ENCODE results near the gene SERPINB4. TPM values are rescaled to one million over a fixed set of nuclear protein-coding genes. Genes with fewer than 3 reads are reported as not detected.
"Not testable (repeated sequence)": the region's sequence is repeated elsewhere in the genome, so short reads cannot be mapped to it uniquely, and the experiment has no call there.

The SERPINB4 gene
- not detected for total RNA-seq

DNA sequence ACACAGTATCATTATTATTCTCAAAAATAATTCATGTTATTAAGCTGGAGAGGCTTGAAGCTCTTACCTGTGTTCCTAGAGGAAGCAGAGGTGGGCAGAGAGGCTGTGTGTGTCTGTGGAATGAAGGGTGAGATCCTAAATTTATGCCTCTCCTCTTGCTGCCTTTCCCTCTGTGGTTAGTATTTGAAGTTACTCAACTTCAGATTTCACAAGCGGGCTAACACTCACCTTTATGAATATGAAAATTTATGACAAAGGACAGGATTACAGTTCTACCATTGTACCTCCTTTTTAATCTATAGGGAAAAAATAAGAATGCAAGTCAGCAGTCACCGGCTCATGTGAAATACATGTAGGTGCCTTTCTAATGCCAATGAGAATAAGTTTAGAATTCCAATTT lies at the start of gene SERPINB4:
Gene SERPINB4, minus strand, starts transcription at position 115 of the 400 bp plus-strand sequence. CDS start 679 bp downstream, outside the sequence.
- H3K27ac ChIP-seq; H3K27me3 ChIP-seq; H3K4me3 ChIP-seq (replicated peaks in 1 of 3); intact Hi-C loops (cut with DNase I); H3K9me3 ChIP-seq; H3K36me3 ChIP-seq; DNase-seq; H3K4me1 ChIP-seq: not testable (repeated sequence)
- WGBS, 2 donors, result 89 to 94% methylated on average over 1 to 2 of the region's 2 CpGs

GRCh38 chr18:63689064-63689463 lies 45.0 kb upstream of the SERPINB4 start:
- TF ChIP-seq, protein P1, sequence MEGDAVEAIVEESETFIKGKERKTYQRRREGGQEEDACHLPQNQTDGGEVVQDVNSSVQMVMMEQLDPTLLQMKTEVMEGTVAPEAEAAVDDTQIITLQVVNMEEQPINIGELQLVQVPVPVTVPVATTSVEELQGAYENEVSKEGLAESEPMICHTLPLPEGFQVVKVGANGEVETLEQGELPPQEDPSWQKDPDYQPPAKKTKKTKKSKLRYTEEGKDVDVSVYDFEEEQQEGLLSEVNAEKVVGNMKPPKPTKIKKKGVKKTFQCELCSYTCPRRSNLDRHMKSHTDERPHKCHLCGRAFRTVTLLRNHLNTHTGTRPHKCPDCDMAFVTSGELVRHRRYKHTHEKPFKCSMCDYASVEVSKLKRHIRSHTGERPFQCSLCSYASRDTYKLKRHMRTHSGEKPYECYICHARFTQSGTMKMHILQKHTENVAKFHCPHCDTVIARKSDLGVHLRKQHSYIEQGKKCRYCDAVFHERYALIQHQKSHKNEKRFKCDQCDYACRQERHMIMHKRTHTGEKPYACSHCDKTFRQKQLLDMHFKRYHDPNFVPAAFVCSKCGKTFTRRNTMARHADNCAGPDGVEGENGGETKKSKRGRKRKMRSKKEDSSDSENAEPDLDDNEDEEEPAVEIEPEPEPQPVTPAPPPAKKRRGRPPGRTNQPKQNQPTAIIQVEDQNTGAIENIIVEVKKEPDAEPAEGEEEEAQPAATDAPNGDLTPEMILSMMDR (IDR thresholded peaks at IDR 0.05), result no peak
- no peaks in the 10 kb centered on the region for H3K36me3 ChIP-seq
- H3K27ac ChIP-seq, result no peak overlapping the region
- 62 to 68% methylated on average over 2 of the region's 2 CpGs for WGBS, 2 donors
- intact Hi-C loops (cut with DNase I), result no loop called here
- no peaks in the 10 kb centered on the region for H3K27me3 ChIP-seq
- H3K9me3 ChIP-seq, result no peaks in the 10 kb centered on the region
- H3K4me3 ChIP-seq (replicated peaks in 1 of 3), result no peak overlapping the region
- no peak for DNase-seq
- no peaks in the 10 kb centered on the region for H3K4me1 ChIP-seq

DNA sequence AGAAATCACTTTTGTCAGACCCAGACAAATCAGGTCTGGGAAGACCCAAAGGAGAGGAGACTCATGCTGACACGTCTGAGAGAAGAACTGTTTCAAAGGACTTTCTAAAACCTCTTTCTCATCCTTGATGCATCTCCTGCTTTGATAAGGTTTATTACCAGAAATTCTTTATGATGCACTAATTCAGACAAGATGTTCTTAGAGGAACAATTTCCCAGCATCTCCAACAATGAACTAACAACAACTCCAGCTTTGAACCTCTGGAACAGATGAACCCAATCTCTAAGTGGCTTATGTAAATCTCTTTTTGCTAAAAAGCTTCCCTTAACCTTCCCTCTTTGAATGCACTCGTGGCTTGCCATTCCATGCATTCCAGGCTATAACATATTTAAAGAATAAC lies 42.8 kb upstream of the SERPINB4 start:
- WGBS, 2 donors, result 62 to 63% methylated on average over 2 of the region's 2 CpGs
- Histone ChIP-seq H3K36me3 (no peaks in the 10 kb centered on the region), H3K27me3 (no peaks in the 10 kb centered on the region), H3K4me1 (no peaks in the 10 kb centered on the region), H3K4me3 (replicated peaks in 1 of 3) (no peak overlapping the region), H3K9me3 (no peaks in the 10 kb centered on the region), H3K27ac (no peak overlapping the region)
- no peak for DNase-seq
- intact Hi-C loops (cut with DNase I), result no loop called here
- no peak for TF ChIP-seq POLR2A (IDR thresholded peaks at IDR 0.05)
- TF ChIP-seq, protein P1 (IDR thresholded peaks at IDR 0.05), result no peak

- Histone ChIP-seq H3K27me3 (no peaks in the 10 kb centered on the region), H3K36me3 (no peaks in the 10 kb centered on the region), H3K27ac (no peak overlapping the region), H3K4me1 (no peaks in the 10 kb centered on the region), H3K9me3 (no peaks in the 10 kb centered on the region), H3K4me3 (replicated peaks in 1 of 3) (no peak overlapping the region)
- intact Hi-C loops (cut with DNase I), result no loop called here
- DNase-seq, result no peak
- WGBS, 2 donors, result 89 to 96% methylated on average over 3 of the region's 3 CpGs
- TF ChIP-seq POLR2A (IDR thresholded peaks at IDR 0.05), result no peak
- TF ChIP-seq, protein P1 (IDR thresholded peaks at IDR 0.05), result no peak
These were observed 40.7 kb upstream of the SERPINB4 start for GRCh38 chr18:63684718-63685117.

DNA sequence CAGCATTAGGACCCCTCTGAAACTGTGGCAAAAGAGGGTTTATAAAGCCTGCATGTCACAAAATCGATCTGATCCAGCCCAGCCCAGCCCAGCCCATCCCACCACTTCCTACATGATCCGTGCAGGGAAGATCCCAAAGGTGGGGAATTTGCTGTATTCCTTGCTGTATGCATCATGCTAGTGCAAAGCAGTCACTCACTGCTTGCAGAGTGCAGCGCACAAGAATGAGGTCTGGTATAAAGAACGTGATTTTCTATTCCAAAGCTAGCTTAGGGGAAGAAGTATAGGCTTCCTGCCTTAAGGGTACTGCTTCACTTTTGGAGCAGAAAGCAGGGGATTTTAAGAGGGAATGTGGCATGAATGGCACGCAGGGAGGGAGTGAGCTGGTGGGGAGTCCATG lies 39.8 kb upstream of the SERPINB4 start:
- DNase-seq, result no peak
- TF ChIP-seq, protein P1 (IDR thresholded peaks at IDR 0.05), result no peak
- TF ChIP-seq POLR2A (IDR thresholded peaks at IDR 0.05), result no peak
- Histone ChIP-seq H3K27ac (no peak overlapping the region), H3K9me3 (no peaks in the 10 kb centered on the region), H3K27me3 (no peaks in the 10 kb centered on the region), H3K4me3 (replicated peaks in 1 of 3) (no peak overlapping the region), H3K36me3 (no peaks in the 10 kb centered on the region), H3K4me1 (no peaks in the 10 kb centered on the region)
- 67 to 77% methylated on average over 5 of the region's 5 CpGs for WGBS, 2 donors
- intact Hi-C loops (cut with DNase I), result no loop called here

DNA sequence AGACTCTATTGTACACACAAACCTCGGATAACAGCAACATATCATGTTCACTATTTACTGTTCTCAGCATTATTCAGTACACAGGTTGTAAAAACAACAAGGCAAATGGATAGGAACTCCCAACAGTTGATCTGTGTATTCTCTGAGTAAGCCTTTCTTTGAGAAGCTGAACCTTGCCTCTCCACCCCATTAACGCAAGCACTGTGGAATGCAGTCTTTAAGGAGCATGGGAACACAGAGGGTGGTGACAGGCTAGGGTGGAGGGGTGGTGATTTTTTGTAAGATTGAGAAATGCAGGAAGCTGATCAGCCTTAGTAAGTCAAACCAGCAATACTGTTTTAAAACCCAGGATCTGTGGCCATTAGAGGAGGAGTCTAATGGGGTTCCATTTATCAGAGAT lies 39.1 kb upstream of the SERPINB4 start:
- Histone ChIP-seq H3K4me1 (no peaks in the 10 kb centered on the region), H3K4me3 (replicated peaks in 1 of 3) (no peak overlapping the region), H3K27me3 (no peaks in the 10 kb centered on the region), H3K27ac (no peak overlapping the region), H3K9me3 (no peaks in the 10 kb centered on the region), H3K36me3 (no peaks in the 10 kb centered on the region)
- intact Hi-C loops (cut with DNase I), result no loop called here
- no peak for DNase-seq
- 17 to 39% methylated on average over 2 of the region's 2 CpGs for WGBS, 2 donors
- TF ChIP-seq POLR2A (IDR thresholded peaks at IDR 0.05), result no peak
- TF ChIP-seq, protein P1 (IDR thresholded peaks at IDR 0.05), result no peak
